Subcutaneous abdominal adipose tissue (tissue), 5 donors: Measurements from ENCODE around the gene C21orf58.

ENCODE experiments used
- H3K27ac ChIP-seq: one replicate; pipeline ENCODE4 v1.7.0; 2013; ENCODE audit warnings: low read depth, mild to moderate bottlenecking, inconsistent platforms, low read length, moderate library complexity
- H3K27me3 ChIP-seq, 5 donors: one replicate each; pipeline ENCODE4 v1.7.0; 2013; ENCODE audit warnings: low read length in 5 of 5, inconsistent platforms in 1 of 5; ENCODE audit not compliant: control insufficient read depth in 5 of 5, insufficient read depth in 4 of 5
- H3K36me3 ChIP-seq, 5 donors: one replicate each; pipeline ENCODE4 v1.7.0; 2013; ENCODE audit warnings: low read length in 5 of 5; ENCODE audit not compliant: control insufficient read depth in 5 of 5, insufficient read depth in 5 of 5
- H3K4me1 ChIP-seq, 5 donors: one replicate each; pipeline ENCODE4 v1.7.0; 2013; ENCODE audit warnings: low read length in 5 of 5, mild to moderate bottlenecking in 3 of 5, moderate library complexity in 1 of 5; ENCODE audit not compliant: control insufficient read depth in 5 of 5, insufficient read depth in 5 of 5
- H3K4me3 ChIP-seq, 5 donors: one replicate each; pipeline ENCODE4 v1.7.0; 2013; ENCODE audit warnings: low read length in 5 of 5, low read depth in 1 of 5
- H3K9ac ChIP-seq, 5 donors: one replicate each; pipeline ENCODE4 v1.7.0; 2013; ENCODE audit warnings: low read length in 5 of 5, mild to moderate bottlenecking in 4 of 5, moderate library complexity in 3 of 5
- H3K9me3 ChIP-seq, 5 donors: one replicate each; pipeline ENCODE4 v1.7.0; 2013; ENCODE audit warnings: low read length in 5 of 5; ENCODE audit not compliant: control insufficient read depth in 5 of 5
- donor health status: healthy.
- donor health status: healthy.
- donor health status: healthy.
- donor health status: healthy.
- donor health status: healthy.

Gene C21orf58

DNA sequence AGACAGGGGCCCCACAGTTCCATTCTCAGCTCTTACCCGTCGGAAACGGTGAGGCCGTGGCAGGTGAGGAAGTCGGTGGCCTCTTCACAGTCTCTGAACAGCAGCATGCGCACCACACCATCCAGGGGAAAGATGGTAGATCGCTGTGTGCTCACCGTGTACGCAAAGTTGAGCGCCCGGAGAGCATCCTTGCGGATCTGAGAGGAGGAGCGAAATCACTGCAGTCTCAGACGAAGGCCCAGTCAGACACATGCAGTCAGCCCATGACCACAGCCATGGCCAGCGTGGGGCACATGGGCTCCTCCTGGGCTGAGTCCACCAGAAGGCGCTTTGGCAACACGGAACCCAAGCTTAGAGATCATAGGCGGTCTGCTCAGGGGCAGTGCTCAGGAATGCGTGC lies 56.7 kb downstream of the C21orf58 start:
- Histone ChIP-seq H3K27ac (no peak overlapping the region), H3K9me3 (no peaks in the 10 kb centered on the region), H3K36me3 (peaks cover 5 to 95% (median 82%) of the 10 kb centered on the region in 5 donors), H3K4me1 (no peaks in the 10 kb centered on the region), H3K27me3 (no peaks in the 10 kb centered on the region), H3K9ac (no peak overlapping the region), H3K4me3 (no peak overlapping the region)

DNA sequence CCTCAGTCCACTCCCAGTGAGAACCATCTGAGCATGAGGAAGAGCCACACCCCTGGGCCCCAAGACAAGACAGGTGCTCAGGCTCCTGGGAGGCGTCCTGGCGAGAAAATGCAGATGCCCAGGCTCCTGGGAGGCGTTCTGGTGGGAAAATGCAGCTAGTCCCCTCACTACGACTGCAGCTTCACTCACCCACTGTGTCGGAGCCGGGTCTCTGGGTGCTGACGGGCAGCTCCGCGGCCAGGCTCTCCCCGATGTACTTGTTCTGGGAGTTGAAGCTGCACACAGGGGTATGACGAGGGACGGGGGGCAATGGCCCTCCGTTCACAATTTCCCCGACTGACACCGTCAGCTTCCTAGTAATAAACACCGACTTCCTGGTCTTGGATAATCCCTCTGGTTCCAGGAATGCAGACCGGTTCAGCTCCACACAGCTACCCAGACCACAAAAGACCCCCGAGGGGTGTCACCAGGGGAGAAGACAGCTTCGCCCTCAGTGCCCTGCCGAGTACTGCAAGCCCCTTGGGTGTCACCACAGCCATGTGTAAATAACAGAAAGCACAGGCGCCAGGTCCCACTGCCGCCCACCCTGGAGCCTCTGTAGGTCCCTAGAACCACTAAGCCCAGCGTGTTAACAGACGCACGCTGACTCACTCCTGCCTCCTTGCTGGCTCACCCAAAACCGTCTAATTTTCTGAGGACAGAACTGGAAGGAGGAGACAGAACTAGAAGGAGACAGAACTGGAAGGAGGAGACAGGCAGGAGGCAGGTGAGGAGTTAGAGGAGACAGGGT lies 57.7 kb downstream of the C21orf58 start:
- H3K27me3 ChIP-seq, result no peaks in the 10 kb centered on the region
- no peak overlapping the region for H3K4me3 ChIP-seq
- H3K9ac ChIP-seq, result no peak overlapping the region
- H3K4me1 ChIP-seq, result no peaks in the 10 kb centered on the region
- peaks cover 6 to 95% (median 80%) of the 10 kb centered on the region in 5 donors for H3K36me3 ChIP-seq
- no peaks in the 10 kb centered on the region for H3K9me3 ChIP-seq
- H3K27ac ChIP-seq, result no peak overlapping the region

DNA sequence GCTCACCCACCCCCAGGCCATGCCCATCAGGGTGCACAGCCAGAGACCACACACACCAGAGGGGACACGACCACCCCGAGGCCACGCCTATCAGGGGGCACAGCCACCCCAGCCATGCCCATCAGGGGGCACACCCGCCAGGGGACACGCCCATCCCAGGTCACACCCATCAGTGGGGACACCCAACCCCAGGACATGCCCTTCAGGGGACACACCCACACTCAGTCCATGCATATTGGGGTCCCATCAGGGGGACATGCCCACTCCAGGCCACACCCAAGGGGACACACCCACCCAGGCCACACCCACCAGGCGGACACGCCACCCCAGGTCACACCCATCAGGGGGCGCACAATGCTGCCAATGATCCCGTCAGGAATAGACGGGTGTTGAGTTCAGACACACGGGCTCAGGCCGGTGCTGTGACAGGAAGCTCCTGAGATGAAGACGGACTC lies 59.0 kb downstream of the C21orf58 start:
- H3K4me1 ChIP-seq, result no peaks in the 10 kb centered on the region
- H3K27me3 ChIP-seq, result no peaks in the 10 kb centered on the region
- no peaks in the 10 kb centered on the region for H3K9me3 ChIP-seq
- no peak overlapping the region for H3K9ac ChIP-seq
- no peak overlapping the region for H3K4me3 ChIP-seq
- peaks cover 6 to 95% (median 79%) of the 10 kb centered on the region in 5 donors for H3K36me3 ChIP-seq
- no peak overlapping the region for H3K27ac ChIP-seq

DNA sequence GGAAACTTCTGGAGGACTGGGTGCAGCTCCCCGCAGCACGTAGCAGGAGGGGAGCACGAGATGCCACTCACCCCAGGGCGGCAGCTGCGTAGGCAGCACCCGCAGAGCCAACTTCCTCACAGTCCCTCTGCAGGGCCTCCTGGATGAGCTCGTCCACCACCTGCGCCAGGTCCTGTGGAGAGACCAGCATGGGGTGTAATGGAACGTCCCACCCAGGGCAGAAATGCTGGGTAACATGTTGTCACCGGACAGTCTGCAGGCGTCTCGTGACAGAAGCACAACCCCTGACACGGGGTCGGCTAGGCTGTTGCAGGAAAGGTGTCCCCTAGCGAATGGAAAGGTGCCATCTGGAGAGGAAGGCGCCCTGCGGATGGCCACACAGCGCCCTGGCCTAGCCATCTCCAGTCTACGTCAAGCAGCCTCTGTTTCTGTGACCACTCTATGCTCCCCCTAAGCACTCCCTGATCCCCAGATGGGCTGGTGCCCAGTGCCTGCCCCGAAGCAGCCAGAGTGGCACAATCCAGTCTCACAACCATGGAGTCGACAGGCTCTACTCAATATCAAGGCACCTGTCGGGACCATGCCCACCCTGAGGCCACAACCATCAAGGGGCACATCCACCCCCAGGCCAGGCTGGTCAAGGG lies 59.5 kb downstream of the C21orf58 start:
- Histone ChIP-seq H3K4me3 (no peak overlapping the region), H3K9me3 (no peaks in the 10 kb centered on the region), H3K27me3 (no peaks in the 10 kb centered on the region), H3K9ac (no peak overlapping the region), H3K36me3 (peaks cover 6 to 95% (median 74%) of the 10 kb centered on the region in 5 donors), H3K4me1 (no peaks in the 10 kb centered on the region), H3K27ac (no peak overlapping the region)

DNA sequence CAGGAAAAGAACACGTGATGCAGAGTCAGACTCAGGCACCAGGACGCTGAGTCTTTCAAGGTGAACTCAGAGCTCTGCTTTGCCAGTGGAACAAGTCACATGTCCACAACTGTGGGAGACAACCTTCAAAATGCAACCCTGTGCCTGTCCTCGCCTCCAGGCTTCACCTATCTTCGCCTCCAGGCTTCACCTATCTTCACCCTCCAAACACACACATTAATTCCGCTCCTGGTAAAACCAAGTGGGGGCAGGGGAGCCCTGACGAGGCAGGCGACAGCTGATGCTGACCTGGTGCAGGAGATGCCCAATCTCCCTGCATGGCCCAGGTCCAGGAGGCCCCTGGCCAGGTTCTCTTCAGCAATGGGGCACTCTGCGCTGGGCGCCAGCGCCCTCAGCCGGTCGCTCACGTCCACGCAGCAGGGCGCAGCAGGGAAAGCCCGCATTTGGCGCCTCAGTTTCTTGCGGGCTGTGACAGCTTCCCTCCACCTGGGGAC lies 67.1 kb downstream of the C21orf58 start:
- no peak overlapping the region for H3K9ac ChIP-seq
- H3K4me1 ChIP-seq, result peaks cover 5 to 10% (median 8%) of the 10 kb centered on the region in 5 donors
- H3K36me3 ChIP-seq, result peaks cover 10 to 99% (median 83%) of the 10 kb centered on the region in 5 donors
- no peak overlapping the region for H3K4me3 ChIP-seq
- no peaks in the 10 kb centered on the region for H3K9me3 ChIP-seq
- H3K27ac ChIP-seq, result no peak overlapping the region
- no peaks in the 10 kb centered on the region for H3K27me3 ChIP-seq

DNA sequence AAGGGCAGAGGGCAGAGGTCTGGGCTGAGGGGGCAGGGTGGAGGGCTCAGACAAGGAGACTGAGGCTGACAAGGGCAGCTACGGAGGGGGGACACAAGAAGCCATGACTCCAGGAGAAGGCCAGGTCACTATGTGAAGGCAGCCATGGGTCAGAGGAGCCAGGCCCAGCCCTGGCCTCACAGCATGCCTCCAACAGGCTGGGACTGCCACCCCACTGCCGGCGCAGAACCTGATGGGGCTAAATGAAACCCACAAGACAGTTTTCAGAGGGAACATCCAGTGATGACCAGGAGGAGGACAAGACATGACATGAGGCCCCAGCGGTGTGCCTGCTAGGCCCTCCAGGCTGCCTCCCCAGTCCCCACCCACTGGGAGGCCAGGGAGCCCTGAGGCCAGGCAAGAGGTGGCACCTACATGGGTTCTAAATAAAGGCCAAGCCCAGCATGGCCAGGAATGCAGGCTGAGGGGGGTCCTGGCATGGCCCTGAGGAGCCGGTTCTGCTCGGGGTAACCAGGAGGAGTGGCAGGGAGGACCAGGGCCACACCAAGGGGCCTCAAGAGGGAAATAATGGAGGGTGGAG lies 67.8 kb downstream of the C21orf58 start:
- H3K9ac ChIP-seq, result no peak overlapping the region
- no peaks in the 10 kb centered on the region for H3K27me3 ChIP-seq
- peaks cover 5 to 10% (median 8%) of the 10 kb centered on the region in 5 donors for H3K4me1 ChIP-seq
- H3K27ac ChIP-seq, result no peak overlapping the region
- H3K36me3 ChIP-seq, result peaks cover 15 to 99% (median 82%) of the 10 kb centered on the region in 5 donors
- H3K4me3 ChIP-seq, result no peak overlapping the region
- no peaks in the 10 kb centered on the region for H3K9me3 ChIP-seq

DNA sequence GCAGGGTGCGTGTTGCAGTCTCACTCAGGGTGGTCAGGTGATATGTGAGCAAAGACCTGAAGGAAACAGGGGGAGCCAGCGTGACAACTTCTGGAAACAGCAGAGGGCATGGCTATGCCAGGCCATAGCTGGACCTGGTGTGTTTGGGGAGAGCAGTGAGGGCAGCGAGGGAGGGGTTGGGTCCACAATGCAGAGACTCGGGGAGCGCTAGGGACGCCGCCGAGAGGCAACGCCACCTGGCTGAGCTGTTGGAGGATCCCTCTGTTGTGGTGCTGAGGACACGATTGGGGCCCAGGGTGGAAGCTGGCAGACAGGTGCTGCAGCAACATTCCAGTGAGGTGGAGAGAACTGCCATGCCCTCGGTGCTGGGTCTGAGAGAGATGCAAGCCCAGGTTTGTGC lies 68.5 kb downstream of the C21orf58 start:
- H3K36me3 ChIP-seq, result peaks cover 16 to 99% (median 82%) of the 10 kb centered on the region in 5 donors
- H3K9me3 ChIP-seq, result no peaks in the 10 kb centered on the region
- no peak overlapping the region for H3K4me3 ChIP-seq
- H3K27ac ChIP-seq, result no peak overlapping the region
- no peaks in the 10 kb centered on the region for H3K27me3 ChIP-seq
- H3K9ac ChIP-seq, result no peak overlapping the region
- H3K4me1 ChIP-seq, result peaks cover 5 to 10% (median 8%) of the 10 kb centered on the region in 5 donors

DNA sequence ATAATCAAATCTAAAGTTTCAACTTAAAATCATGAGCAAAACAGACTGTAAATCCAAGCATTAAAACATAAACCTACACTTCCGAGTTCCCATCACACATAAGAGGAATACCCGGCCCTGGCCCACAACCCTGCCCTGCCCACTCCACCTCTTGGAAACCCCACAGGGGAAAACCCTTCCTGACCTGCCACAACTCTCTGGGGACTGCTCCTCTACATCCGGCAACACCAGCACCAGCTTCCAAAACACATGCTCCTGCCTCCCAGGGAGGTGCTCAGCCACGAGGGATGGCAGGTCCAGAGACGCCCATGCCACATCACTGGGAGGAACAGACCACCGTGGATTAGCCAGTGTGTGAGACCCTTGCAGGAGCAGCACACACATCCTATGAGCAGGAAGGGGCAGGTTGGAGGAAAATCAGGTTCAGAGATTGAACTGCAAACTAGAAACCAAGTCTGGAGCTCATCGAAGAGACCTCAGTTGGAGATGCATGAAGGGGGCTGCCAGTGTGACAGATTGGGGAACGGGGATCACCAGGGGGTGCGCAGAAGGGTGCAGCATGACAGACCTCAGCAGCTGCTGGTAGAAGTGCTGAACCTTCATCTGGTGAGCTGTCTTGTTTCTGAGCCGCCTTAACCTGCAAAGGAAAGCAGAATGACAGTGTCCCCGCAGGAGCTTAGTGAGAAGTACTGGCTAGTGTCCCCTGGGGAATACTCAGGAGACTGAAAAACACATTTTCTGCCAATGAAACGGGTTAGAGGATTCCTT lies 69.3 kb downstream of the C21orf58 start:
- no peak overlapping the region for H3K9ac ChIP-seq
- H3K36me3 ChIP-seq, result peaks cover 16 to 99% (median 86%) of the 10 kb centered on the region in 5 donors
- no peaks in the 10 kb centered on the region for H3K27me3 ChIP-seq
- H3K9me3 ChIP-seq, result no peaks in the 10 kb centered on the region
- peaks cover 5 to 10% (median 8%) of the 10 kb centered on the region in 5 donors for H3K4me1 ChIP-seq
- no peak overlapping the region for H3K27ac ChIP-seq
- no peak overlapping the region for H3K4me3 ChIP-seq

DNA sequence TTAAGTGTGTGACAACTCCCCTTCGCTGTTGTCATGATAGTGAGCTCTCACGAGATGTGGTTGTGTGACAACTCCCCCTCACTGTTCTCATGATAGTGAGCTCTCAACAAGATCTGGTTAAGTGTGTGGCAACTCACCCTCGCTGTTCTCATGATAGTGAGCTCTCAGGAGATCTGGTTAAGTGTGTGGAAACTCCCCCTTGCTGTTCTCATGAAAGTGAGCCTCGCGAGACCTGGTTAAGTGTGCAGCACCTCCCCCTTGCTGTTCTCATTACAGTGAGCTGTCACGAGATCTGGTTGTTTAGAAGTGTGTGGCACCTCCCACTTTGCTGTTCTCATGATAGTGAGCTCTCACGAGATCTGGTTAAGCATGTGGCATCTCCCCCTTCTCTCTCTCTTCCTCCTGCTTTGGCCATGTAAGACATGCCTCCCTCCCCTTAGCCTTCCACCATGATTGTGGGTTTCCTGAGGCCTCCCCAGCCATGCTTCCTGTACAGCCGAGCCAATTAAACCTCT lies 70.0 kb downstream of the C21orf58 start:
- Histone ChIP-seq H3K4me1 (peaks cover 5 to 10% (median 8%) of the 10 kb centered on the region in 5 donors), H3K4me3 (no peak overlapping the region), H3K9ac (peak overlapping the region in 1 of 5 donors; percentile 28), H3K27ac (no peak overlapping the region), H3K9me3 (no peaks in the 10 kb centered on the region), H3K36me3 (peaks cover 15 to 99% (median 87%) of the 10 kb centered on the region in 5 donors), H3K27me3 (no peaks in the 10 kb centered on the region)
